ENCODE results near the gene OR2Z1. TPM values are rescaled to one million over a fixed set of nuclear protein-coding genes. Genes with fewer than 3 reads are reported as not detected.
A peak's percentile ranks its signal among the peaks of the same experiment; 100 is the strongest.

The OR2Z1 gene
- not detected for total RNA-seq
- long read RNA-seq, result 0 reads

GRCh38 chr19:8721334-8721733 is at the start of gene OR2Z1:
TSS of gene OR2Z1 (plus strand) at chr19:8721634. CDS start at chr19:8731029, 9,395 bp downstream.
- no peak for DNase-seq (ENCODE audit: low spot score)

GRCh38 chr19:8673276-8673891 is 48.0 kb upstream of the OR2Z1 start:
- DNase-seq (ENCODE audit: low spot score), result peak; percentile 37

- DNase-seq (ENCODE audit: low spot score), result no peak
These were observed 46.4 kb upstream of the OR2Z1 start for GRCh38 chr19:8675066-8675465.

- no peak for DNase-seq (ENCODE audit: low spot score)
These were observed 43.1 kb upstream of the OR2Z1 start for GRCh38 chr19:8678244-8678807.

DNA sequence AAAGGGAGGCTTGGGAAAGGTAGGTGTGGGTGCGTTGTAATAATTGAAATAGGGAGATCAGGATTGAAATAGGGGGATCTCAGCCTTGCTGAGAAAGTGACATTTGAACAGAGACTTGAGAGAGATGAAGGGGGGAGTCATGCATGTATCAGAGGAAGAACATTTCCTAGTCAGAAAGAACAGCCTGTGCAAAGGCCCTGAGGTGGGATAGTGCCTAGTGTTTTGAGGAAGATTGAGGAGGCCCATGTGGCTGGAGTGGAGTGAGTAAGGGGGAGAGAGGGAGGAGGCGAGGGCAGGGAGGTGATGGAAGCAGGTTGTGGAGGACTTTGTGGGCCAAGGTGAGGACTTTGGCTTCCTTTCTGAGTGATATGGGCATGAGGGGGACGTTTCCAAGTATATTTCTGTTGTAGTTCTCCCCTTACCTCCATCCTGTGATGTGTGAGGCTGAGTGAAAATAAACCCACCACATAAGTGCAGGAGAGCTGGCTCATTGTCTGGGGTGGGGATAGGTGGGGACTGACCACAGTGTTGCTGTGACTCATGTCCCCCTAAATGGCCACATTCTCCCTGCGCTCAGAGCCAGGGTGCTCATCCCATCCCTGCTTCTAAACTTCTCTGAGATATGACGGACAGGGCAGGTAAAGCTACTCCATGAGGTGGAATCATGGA is 40.6 kb upstream of the OR2Z1 start:
- no peak for DNase-seq (ENCODE audit: low spot score)

DNA sequence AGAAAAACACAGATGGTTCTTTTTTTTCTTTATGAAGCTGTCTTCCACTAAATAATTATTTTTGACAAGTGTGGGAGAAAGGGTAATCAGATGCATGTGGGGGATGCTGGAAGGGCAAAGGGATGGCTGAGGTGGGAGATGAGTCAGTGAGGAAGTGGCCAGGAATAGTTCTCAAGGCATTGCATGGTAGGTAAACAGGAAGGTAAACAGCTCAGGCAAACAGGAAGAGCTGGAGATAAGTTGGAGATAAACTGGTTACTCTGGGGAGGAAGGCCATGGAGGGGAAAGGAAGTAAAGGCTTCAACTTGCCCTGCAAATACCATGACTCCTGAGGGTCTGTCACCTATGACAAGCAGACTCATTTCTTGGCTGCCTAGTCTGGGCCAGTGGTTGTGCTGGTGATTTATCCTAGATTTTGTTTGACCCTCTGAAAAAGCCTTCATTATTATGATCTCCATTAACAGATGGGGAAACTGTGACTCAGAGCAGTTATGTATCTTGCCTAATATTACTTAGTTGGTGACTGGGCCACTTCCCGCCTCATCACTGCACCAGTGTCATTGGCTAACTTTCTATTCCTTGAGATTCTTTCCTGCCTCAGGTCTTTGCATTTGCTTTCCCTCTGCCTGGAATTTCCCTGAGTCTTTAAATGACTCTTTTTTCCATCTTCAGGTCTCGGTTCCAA is 39.9 kb upstream of the OR2Z1 start:
- DNase-seq (ENCODE audit: low spot score), result no peak

DNA sequence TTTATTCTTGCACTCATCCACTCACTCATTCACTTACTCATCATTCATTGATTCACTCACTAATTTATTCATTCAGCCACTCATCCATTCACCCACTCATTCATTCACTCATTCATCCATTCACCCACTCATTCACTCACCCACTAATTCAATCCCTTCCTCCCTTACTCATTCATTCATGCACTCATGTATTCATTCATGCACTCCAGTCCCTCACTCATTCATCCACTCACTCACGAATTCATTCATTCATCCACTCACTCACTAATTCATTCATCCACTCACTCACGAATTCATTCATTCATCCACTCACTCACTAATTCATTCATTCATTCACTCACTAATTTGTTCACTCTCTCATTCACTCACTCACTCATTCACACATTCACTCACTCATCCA is 39.0 kb upstream of the OR2Z1 start:
- no peak for DNase-seq (ENCODE audit: low spot score)

DNA sequence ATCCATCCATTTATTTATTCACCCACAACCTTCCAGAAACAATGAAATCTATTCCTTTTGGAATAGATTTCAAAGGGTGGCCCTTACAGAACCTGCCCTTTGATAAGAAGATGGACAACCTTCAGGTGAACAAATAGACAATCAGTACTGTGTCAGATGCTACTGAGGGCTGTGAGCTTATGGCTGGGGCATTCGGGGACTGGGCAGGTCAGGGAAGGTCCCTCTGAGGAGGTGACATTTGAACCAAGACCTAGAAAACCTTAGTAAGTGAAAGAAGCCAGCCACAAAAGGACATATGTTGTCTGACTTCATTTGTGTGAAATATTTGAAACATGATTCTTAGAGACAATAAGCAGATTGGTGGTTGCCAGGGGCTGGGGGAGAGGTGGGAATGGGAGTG is 38.5 kb upstream of the OR2Z1 start:
- no peak for DNase-seq (ENCODE audit: low spot score)

DNA sequence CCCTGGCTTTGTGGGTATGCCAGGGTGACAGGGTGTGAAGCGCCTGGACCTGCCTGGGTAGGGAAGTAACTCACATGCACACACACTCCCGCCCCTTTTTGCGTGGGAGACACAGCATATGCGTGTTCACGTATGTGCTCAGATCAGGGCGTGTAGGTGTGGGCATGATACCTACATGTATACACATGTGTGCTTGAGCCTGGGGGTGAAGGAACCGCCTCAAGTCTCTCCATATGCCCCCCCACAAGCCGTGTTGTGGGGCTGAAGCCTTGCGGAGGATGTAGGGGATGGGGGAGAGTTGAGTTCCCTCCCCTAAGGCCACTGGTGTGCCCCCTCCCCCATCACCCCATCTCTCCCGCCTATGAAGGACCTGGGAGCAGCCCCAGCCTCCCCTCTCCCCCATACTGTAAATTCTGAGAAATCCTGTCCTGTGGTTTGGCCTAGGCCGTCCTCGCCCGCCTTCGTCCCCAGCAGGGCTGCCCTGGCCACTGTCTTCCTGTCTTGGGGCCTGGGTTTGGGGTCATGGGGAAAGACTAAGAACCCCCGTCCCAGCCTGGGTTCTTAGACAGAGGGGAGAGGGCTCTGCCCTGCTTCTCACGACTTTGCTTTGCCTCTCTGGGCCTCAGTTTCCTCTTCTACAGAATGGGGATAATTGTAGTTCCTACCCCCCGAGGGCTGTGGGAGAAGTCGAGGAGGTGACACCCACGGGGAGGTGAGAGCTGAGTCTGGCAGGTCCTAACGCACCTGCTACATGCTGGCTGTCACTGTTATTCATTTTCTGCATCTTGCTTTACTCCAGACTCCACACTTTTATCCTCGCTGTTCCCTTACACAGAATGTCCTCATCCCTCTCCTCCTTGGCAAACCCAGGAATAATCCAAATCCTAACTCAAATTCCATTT is 37.2 kb upstream of the OR2Z1 start:
- DNase-seq (ENCODE audit: low spot score), result no peak

DNA sequence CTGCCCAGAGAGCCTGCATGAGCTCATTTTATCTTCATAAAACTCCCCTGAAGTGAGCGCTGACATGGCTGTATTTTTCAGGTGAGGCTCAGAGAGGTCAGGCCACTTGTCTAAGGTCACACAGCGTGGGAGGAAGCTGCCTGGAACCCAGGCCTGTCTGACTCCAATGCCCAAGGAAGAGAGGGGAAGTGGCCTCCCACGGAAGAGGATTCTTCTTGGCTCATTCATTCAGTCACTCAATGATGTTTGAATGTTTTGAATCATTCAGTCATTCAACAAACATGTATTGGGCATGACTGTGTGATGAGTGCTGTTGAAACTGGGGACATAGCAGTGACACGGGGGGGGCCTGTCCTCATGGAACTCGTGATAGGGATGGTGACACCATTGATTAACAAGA is 34.9 kb upstream of the OR2Z1 start:
- no peak for DNase-seq (ENCODE audit: low spot score)

DNA sequence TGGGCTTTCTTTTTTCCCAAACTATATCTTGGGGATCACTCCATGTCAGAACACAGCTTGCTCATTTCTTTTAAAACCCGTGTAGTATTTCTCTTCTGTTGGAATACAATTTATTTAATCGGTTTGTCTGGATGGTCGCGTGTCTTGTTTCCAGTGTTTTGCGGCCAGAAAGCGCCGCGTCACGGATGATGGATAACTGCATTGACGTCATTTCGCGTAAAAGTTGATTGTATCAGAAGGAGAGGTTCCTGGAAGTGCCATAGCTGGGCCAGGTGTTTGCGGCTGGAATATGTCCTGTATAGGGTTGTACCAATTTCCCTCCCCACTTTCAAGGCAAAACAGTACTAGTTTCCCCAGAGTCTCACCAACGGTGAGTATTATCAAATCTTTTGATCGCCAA is 32.5 kb upstream of the OR2Z1 start:
- DNase-seq (ENCODE audit: low spot score), result no peak

GRCh38 chr19:8690753-8691539 is 30.5 kb upstream of the OR2Z1 start:
- no peak for DNase-seq (ENCODE audit: low spot score)

DNA sequence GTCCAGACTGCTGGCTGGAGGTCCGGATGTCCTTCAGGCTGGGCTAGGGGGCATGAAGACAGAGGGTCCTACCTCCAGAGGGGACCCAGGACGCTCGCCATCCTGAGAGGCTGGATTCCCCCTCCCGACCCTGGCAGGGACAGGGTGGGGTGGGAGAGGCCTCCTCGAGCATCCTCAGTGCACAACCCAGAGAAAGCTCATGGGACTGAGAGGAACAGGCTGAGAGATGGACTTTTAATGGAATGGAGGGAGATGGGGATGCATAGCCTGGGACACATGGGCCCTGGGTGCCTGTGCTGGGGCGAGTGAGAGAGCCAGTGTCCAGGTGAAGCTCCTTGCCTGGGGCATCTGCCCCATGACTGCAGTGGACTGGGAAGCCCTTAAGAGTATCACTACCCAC is 25.9 kb upstream of the OR2Z1 start:
- no peak for DNase-seq (ENCODE audit: low spot score)

DNA sequence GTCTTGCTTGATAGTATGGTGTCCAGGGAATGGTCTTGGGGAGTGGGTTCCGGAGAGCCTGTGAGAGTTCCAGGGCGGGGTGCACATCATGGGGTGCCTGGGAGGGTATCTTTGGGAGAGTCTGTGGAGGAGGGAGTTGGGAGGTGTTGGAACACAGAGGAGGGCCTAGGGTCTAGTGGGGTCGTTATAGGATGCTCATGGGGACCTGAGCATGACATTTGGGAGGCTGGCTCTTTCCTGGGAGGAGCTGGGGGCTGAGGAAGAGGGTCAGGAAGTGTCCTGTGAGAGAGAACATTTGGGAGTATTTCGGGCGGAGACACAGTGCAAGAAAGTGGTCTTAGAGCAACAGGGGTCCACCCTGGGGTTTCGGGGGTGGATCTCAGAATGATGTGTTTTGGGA is 25.5 kb upstream of the OR2Z1 start:
- no peak for DNase-seq (ENCODE audit: low spot score)

DNA sequence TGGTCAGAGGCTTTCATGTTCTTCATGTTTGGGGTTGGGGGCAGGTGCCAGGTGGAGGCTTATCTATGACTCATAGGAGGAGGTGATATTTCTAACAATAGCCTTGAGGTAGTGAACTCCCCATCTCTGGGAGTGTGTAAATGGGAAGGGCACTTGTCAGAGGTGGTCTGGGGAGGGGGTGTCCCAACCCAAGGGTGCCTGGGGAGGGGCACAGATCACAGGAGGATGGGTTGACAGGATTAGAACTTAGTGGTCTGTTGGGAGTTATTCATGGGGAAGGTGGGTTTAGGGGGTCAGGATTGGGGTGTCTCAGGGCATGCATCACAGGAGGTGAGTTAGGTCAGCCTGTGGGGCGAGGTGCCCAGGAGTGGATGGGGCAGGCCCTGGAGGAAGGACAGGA is 24.4 kb upstream of the OR2Z1 start:
- DNase-seq (ENCODE audit: low spot score), result no peak

- no peak for DNase-seq (ENCODE audit: low spot score)
These were observed 23.6 kb upstream of the OR2Z1 start for GRCh38 chr19:8697671-8698432.

- no peak for DNase-seq (ENCODE audit: low spot score)
These were observed 22.9 kb upstream of the OR2Z1 start, which contains the start of gene ACTL9 for GRCh38 chr19:8698433-8699063. TSS of gene ACTL9 (minus strand) at chr19:8698795. CDS start at chr19:8698701, 94 bp downstream.

DNA sequence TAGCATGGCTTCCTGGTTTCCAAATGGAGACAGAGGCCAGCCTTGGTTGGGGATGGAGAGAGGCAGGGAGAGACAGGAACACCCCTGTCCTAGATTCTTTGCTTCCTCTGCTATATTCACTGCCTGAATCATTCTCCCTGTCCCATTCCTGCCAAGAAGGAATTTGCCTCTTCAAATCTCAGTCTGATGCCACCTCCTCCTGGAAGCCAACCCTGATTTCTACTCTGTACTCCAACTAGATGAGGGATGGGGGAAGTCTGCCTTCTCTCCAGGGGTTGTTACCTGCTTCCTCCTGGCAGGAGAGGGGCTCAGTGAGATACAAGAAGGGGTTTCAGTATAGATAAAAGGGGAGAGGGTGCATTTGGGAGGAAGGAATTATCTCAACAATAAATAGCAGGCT is 21.5 kb upstream of the OR2Z1 start:
- DNase-seq (ENCODE audit: low spot score), result no peak

GRCh38 chr19:8700956-8701355 is 20.5 kb upstream of the OR2Z1 start:
- no peak for DNase-seq (ENCODE audit: low spot score)
